IMR-90 (cell line): ENCODE results near the gene CYFIP1.

ENCODE experiments used
- POLR2A ChIP-seq: IDR thresholded peaks from 2 replicates; pipeline ENCODE4 v1.6.1; 2012; ENCODE audit warnings: mild to moderate bottlenecking, low read depth, low read length
- RAD21 ChIP-seq: IDR thresholded peaks from 2 replicates; pipeline ENCODE4 v1.6.1; 2012; ENCODE audit warnings: low read length, improper control_type of control experiment
- RFX5 ChIP-seq: IDR thresholded peaks from 2 replicates; pipeline ENCODE4 v1.8.0; 2012; ENCODE audit warnings: low read depth, mild to moderate bottlenecking, low read length, moderate library complexity
- USF2 ChIP-seq: fragments of 150-350 bp; IDR thresholded peaks from 2 replicates; pipeline ENCODE4 v1.6.1; 2017; ENCODE audit warnings: mild to moderate bottlenecking, antibody characterized with exemption, low read length, low read depth
- TF ChIP-seq, protein P1 (sequence below): conservative IDR thresholded peaks from 2 replicates; pipeline ENCODE4 v1.5.1; 2012; ENCODE audit warnings: mild to moderate bottlenecking, low read depth, low read length, improper control_type of control experiment

- TF ChIP-seq USF2 (no peak), POLR2A (no peak), RFX5 (no peak), RAD21 (no peak)
- TF ChIP-seq, protein P1, sequence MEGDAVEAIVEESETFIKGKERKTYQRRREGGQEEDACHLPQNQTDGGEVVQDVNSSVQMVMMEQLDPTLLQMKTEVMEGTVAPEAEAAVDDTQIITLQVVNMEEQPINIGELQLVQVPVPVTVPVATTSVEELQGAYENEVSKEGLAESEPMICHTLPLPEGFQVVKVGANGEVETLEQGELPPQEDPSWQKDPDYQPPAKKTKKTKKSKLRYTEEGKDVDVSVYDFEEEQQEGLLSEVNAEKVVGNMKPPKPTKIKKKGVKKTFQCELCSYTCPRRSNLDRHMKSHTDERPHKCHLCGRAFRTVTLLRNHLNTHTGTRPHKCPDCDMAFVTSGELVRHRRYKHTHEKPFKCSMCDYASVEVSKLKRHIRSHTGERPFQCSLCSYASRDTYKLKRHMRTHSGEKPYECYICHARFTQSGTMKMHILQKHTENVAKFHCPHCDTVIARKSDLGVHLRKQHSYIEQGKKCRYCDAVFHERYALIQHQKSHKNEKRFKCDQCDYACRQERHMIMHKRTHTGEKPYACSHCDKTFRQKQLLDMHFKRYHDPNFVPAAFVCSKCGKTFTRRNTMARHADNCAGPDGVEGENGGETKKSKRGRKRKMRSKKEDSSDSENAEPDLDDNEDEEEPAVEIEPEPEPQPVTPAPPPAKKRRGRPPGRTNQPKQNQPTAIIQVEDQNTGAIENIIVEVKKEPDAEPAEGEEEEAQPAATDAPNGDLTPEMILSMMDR = no peak
These were observed 15.6 kb upstream of the CYFIP1 start for GRCh38 chr15:22995795-22996194.
